Articular chondrocyte of knee joint (primary cell): ENCODE data around the gene AADACL4. TPM values are rescaled to one million over a fixed set of nuclear protein-coding genes. Genes with fewer than 3 reads are reported as not detected.

Experiments used
- small RNA-seq: library from RNA; depleted of rRNA; stranded (forward); fragments of <200 nt; gene quantifications from one replicate; pipeline ENCODE3, GENCODE V24; 2012
- total RNA-seq: library from RNA; depleted of rRNA; stranded (reverse); fragments of >200 nt; gene quantifications from 2 replicates; pipeline ENCODE4 v1.2.3, GENCODE V29; 2012

Gene AADACL4
- total RNA-seq = not detected in 2 replicates

GRCh38 chr1:12643785-12644184, at the start of gene AADACL4:
Gene AADACL4, plus strand, starts transcription at chr1:12644085. Its CDS starts 462 bp downstream, at chr1:12644547.

GRCh38 chr1:12617901-12618660, 25.8 kb upstream of the AADACL4 start, which contains the start of gene DHRS3:
Gene DHRS3, minus strand, starts transcription at chr1:12618210. Its CDS starts 862 bp downstream, at chr1:12617348.

GRCh38 chr1:12715896-12716437, 72.1 kb downstream of the AADACL4 start, which contains the start of gene AADACL3:
Gene AADACL3, plus strand, starts transcription at chr1:12716110. Its CDS starts 67 bp downstream, at chr1:12716177.

Small RNAs within 50 kb of the gene (small RNA-seq; reads per million reads assigned to genes)
- not detected for gene AC244670.1

Other genes starting within 250 kb of the AADACL4 start
- gene DHRS3, start 25.9 kb upstream of the AADACL4 start, total RNA-seq = 81.7 and 110 TPM in 2 replicates
- gene AADACL3, start 72.0 kb downstream of the AADACL4 start, total RNA-seq = not detected in 2 replicates
- gene CFAP107, start 102.1 kb downstream of the AADACL4 start, total RNA-seq = not detected in 2 replicates
- gene PRAMEF12, start 129.7 kb downstream of the AADACL4 start, total RNA-seq = not detected in 2 replicates
- gene PRAMEF1, start 147.3 kb downstream of the AADACL4 start, total RNA-seq = not detected in 2 replicates
- not detected in 2 replicates for gene PRAMEF11, start 187.3 kb downstream of the AADACL4 start, total RNA-seq
- not detected in 2 replicates for gene HNRNPCL1, start 204.6 kb downstream of the AADACL4 start, total RNA-seq
- gene PRAMEF2, start 213.0 kb downstream of the AADACL4 start, total RNA-seq = not detected in 2 replicates
- gene PRAMEF4, start 242.1 kb downstream of the AADACL4 start, total RNA-seq = not detected in 2 replicates